Measurements from ENCODE around the gene ZKSCAN3.

GRCh38 chr6:28354688-28355554 lies 5.2 kb downstream of the ZKSCAN3 start:
- TF ChIP-seq EZH2 (IDR thresholded peaks at IDR 0.05) (no peak), CTCF (IDR thresholded peaks at IDR 0.05) (no peak), EZH2phosphoT487 (IDR thresholded peaks at IDR 0.05) (no peak)
